Measurements from ENCODE around the gene DCAF12L1.

DCAF12L1 gene

DNA sequence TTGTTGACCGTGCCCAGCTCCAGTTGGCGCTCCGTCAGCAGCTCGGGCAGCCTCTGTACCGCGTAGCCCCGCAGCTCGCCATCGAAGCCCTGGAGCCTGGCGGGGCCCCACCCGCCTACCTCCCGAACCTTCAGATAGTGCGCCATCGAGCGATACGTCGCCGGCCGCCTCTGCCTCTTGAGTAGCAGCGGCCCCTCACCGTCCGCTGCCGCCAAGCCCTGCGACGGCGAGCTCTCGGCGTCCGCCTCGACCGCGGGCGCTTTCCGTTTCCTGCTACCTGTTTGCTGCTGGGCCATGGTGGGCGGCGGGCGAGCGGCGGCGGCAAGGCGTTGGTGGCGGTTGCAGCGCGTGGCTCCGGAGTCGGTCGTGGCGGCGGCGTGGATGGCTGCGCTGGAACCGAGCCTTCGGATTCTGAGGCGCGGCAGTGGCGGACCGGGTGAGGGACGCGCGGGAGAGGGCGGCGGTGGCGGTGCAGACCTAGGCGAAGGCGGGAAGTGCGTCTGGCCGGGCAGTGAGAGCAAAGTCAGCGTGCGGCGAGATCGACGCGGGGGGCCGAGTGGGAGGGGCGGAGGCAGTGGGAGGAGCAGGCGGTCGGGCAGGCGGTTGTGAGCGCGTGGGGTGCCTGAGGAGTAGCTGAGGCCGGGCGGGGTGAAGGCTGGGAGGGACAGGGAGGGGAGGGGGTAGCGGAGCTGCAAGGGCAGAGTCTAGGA lies at the start of gene DCAF12L1:
Gene DCAF12L1 (minus strand): TSS at position 502 of the 710 bp plus-strand sequence. CDS start 206 bp downstream, at position 296.
- DNase-seq (ENCODE audit: low read depth in 2 of 2): no peak

DNA sequence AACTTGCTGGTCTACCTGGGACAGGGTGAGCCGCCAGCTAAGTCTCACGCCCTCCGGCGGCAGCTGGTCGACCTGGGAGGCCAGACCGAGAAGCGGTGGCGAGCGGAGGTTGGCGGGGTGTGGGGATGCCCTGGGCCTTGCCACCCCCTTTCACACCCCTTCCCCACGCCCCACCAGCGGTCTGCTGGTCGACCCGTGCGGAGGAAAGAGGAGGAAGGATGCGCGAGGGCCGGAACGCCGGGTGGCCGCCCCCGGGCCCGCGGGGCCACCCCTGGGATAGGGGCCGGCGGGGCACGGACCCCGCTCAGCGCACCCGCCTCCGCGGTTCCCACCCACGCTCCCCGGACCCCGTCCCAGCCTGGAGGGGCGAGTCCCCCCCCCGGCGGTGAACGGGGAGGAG lies 28.3 kb upstream of the DCAF12L1 start:
- no peak for DNase-seq (ENCODE audit: low read depth in 2 of 2)

DNA sequence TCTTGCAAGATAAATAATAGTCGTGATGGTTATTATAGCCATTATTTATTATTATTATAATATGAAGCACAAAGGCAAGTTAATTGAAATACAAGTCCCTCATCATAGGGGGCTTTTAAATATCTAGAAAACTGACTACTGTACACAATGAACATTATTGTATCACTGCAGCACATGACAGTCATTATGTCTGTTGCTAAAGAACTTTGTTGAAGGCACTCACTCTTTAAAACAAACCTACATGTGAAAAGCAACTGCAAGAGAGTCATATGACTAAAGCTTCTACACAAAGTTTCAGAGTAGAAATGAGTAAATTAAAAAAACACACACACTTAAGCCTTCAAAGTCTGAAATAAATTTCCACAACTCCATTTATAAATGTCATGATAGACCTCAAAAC lies 23.3 kb upstream of the DCAF12L1 start:
- DNase-seq (ENCODE audit: low read depth in 2 of 2): no peak

DNA sequence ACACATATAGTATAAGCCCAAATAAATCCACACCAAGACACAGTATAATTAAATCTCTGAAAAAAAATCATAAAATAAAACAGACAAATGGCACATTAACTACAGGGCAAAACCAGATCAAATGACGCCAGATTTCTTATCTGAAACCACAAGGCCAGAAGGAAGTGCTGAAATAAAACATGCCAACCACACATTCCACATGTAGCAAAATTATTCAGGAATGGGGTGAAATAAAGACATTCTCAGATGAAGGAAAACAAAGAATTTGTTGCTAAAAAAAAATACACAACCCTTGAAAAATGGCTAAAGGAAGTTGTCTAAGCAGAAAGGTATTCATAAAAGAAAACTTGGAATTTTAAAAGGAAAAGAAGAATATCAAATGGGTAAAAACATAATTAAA lies 4.5 kb upstream of the DCAF12L1 start:
- DNase-seq (ENCODE audit: low read depth in 2 of 2): no peak

DNA sequence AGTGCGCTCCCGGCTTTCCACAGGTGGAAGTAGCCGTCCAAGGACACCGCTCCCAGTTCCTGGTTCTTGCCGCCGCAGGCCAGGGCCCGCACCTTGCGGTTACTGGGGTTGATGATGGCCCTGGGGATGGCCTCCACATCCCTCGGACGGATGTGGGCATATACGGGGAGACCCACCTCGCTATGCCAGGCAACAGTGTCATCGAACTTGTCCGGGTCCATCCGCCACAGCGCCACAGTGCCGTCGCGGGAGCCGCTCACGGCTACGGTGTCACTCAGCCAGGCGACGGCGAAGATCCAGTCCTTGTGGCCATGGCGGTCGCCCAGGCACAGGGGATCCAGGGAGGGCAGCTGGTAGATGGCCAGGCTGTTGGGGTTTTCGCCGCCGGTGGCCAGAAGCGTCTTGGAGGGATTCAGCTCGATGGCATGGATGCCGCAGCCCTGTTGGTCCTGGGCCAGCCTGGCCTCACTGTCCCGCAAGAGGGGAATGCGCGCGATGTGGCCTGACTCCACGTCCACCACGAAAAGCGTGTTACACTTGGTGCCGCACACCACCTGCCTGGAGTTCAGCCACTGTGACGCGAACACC lies 795 bp downstream of the DCAF12L1 start:
- no peak for DNase-seq (ENCODE audit: low read depth in 2 of 2)

DNA sequence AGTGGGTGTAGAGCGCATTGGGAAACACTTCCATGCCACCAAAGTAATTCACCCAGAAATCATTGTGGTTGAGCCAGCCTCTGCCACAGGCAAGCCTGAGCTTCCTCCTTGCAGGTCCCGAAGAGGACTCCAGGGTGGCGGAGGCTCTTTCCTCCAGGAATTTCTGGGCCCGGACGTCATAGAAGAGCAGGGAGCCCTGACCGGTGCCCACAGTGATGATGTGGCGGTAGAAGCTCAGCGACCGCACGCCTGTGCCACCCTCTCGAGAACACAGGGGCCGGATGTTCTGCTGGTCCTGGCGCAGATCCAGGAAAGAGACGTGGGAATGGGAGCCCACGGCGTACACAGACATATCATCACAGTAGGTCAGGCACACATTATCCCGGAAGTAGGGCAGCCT lies 1.3 kb downstream of the DCAF12L1 start:
- no peak for DNase-seq (ENCODE audit: low read depth in 2 of 2)

DNA sequence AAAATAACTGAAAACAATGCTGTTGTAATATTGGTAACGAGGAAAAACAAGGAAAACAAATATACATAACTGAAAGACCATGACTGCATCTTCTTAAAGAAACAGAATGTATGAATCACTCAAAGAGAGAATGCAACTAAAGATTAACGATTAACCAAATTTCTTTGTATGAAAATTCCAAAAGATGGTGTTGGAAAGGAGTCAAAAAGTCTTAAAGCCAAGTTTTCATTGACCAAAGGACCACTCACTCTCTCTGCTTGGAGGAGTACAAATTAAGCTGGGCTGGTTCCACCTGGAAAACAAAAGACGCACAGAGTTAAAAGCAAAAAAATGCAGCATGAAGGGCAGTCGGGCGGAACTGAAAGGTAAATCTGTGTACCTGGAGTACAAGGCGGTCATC lies 1.8 kb downstream of the DCAF12L1 start:
- no peak for DNase-seq (ENCODE audit: low read depth in 2 of 2)

DNA sequence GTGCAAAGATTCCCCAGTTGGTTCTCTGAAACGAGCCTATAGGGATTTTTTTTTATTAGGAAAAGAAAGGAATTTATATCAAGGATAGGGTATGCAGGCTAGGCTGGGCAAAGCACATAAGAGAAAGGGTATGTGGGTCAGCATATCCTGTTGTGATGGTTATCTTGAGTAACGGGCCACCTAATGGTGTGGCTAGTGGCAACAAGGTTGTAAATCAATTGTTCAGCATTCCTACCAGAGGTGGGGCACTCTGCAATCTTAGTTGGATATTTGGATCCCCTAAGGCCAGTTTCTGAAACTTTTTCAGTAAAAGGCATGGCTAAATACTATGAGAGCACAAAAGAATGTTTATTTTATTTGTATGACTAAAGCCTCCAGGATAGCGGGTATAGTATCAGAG lies 42.7 kb downstream of the DCAF12L1 start:
- no peak for DNase-seq (ENCODE audit: low read depth in 2 of 2)

Data from stimulated activated CD8-positive, alpha-beta memory T cell treated with anti-CD3 and anti-CD28 coated beads, Interleukin-15, amount 100 ng/mL, for 4 hours (primary cell).